PFSK-1 (cell line): ENCODE measurements around the gene TMEM143.

ENCODE experiments used
- FOXP2 ChIP-seq: optimal IDR thresholded peaks from 2 replicates; pipeline ENCODE3; 2011; ENCODE audit warnings: borderline replicate concordance, control low read depth, inconsistent platforms; ENCODE audit not compliant: insufficient read depth; ENCODE audit errors: extremely low read length, extremely low read depth
- POLR2AphosphoS5 ChIP-seq: IDR thresholded peaks from 2 replicates; pipeline ENCODE4 v1.6.1; 2012; ENCODE audit warnings: low read depth, mild to moderate bottlenecking, control low read depth, low read length, moderate library complexity
- SIN3A ChIP-seq: IDR thresholded peaks from 2 replicates; pipeline ENCODE4 v1.6.1; 2012; ENCODE audit warnings: mild to moderate bottlenecking, low read length, moderate library complexity, borderline replicate concordance; ENCODE audit not compliant: insufficient read depth
- TAF1 ChIP-seq: IDR thresholded peaks from 2 replicates; pipeline ENCODE4 v1.6.1; 2012; ENCODE audit warnings: low read length, control low read depth, borderline replicate concordance; ENCODE audit not compliant: insufficient read depth
- TF ChIP-seq, protein P1 (sequence below), 2 experiments: IDR thresholded peaks; 2 replicates each; pipeline versions ENCODE4 v1.6.1 to v1.8.0; 2011 to 2012; ENCODE audit warnings: low read depth in 2 of 2, low read length in 2 of 2, control low read depth in 1 of 2, inconsistent platforms in 1 of 2, mild to moderate bottlenecking in 1 of 2, moderate library complexity in 1 of 2; ENCODE audit not compliant: insufficient read depth in 1 of 2

The TMEM143 gene

DNA sequence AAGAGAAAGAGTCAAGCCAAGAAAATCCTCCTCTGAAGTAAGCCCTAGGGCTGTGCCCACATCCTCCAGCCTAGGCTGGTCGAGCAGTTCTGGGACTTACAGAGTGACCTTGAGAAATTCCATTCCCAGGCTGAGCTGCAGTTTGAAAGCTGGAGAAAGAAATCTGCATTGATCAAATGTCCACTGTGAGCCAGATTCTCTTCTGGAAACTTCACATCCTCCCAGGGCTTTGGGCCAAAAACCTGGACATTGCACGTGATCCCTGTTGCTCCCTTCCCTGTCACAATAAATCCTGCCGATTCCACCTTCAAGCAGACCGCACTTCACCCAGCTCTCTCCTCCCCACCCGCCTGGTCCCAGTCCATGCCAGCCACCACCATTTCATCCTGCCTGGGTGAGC, 15.7 kb downstream of the TMEM143 start:
- TF ChIP-seq POLR2AphosphoS5: no peak
- no peak for TF ChIP-seq SIN3A
- no peak for TF ChIP-seq FOXP2
- TF ChIP-seq, protein P1, sequence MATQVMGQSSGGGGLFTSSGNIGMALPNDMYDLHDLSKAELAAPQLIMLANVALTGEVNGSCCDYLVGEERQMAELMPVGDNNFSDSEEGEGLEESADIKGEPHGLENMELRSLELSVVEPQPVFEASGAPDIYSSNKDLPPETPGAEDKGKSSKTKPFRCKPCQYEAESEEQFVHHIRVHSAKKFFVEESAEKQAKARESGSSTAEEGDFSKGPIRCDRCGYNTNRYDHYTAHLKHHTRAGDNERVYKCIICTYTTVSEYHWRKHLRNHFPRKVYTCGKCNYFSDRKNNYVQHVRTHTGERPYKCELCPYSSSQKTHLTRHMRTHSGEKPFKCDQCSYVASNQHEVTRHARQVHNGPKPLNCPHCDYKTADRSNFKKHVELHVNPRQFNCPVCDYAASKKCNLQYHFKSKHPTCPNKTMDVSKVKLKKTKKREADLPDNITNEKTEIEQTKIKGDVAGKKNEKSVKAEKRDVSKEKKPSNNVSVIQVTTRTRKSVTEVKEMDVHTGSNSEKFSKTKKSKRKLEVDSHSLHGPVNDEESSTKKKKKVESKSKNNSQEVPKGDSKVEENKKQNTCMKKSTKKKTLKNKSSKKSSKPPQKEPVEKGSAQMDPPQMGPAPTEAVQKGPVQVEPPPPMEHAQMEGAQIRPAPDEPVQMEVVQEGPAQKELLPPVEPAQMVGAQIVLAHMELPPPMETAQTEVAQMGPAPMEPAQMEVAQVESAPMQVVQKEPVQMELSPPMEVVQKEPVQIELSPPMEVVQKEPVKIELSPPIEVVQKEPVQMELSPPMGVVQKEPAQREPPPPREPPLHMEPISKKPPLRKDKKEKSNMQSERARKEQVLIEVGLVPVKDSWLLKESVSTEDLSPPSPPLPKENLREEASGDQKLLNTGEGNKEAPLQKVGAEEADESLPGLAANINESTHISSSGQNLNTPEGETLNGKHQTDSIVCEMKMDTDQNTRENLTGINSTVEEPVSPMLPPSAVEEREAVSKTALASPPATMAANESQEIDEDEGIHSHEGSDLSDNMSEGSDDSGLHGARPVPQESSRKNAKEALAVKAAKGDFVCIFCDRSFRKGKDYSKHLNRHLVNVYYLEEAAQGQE (IDR thresholded peaks at IDR 0.05; ENCODE audit: insufficient read depth in 1 of 2, low read depth in 2 of 2, low read length in 2 of 2): no peak
- TF ChIP-seq TAF1: no peak

DNA sequence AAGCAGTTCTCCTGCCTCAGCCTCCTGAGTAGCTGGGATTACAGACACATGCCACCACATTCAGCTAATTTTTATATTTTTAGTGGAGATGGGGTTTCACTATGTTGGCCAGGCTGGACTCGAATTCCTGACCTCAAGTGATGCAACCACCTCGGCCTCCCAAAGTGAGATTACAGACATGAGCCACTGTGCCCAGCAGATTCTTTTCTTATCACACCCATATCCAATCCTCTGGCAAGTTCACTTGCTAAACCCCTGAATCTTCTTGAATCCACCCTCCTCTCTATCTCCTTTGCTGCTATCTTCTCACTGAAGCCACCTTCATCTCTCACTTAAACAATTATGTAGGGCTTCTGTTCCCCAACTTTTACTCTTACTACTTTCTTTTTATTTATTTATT, 17.5 kb downstream of the TMEM143 start:
- TF ChIP-seq SIN3A (no peak), FOXP2 (no peak), TAF1 (no peak), POLR2AphosphoS5 (no peak)
- TF ChIP-seq, protein P1 (IDR thresholded peaks at IDR 0.05; ENCODE audit: insufficient read depth in 1 of 2, low read depth in 2 of 2, low read length in 2 of 2): no peak

DNA sequence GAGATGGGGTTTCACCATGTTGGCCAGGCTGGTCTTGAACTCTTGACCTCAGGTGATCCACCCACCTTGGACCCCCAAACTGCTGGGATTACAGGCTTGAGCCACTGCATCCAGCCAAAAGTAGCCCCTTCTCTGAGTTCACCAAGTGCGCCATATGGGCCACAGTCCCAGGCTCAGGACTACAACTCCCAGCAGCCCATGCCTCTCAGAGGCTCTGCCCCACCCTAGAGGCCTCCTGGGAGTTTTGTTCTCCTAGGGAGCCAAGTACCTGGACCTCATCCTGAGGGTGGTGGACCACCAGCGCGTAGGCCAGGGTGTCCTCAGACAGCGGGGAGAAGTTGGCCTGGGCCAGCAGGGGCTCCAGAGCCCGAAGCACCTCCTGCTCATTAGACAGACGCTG, 18.8 kb downstream of the TMEM143 start:
- no peak for TF ChIP-seq FOXP2

DNA sequence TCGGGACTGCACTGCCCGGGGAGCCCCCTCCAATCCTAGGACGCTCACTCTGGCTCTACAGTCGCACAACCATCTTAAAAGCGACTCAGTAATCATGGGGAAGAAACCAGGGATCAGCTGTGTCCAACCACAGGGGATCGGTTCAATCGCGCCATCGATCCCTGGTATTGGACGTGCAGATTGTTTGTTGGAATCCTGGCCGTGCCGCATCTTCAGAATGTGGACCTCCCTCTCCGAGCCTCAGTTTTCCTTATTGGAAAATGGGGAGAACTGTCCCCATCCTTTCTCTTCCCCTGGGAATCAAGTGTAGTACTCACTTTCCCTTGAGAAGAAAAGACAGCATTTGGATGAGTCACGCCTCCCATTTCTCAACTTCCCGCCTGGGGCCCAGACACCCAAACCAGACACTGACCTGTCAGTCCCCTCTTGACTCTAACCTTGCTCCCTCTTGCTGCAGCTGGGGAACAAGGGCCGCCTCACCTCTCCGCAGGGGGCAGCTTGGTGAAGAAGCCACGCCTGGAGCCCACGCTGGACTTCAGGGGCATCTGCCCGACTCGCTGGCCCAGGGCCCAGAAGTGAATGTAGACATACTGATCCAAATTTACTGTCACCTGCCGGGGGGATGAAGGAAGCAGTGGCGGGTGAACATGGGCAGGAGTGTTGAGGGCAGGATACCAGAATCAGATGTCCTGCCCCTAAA, 20.7 kb downstream of the TMEM143 start:
- TF ChIP-seq FOXP2 (no peak), SIN3A (no peak), POLR2AphosphoS5 (no peak)

DNA sequence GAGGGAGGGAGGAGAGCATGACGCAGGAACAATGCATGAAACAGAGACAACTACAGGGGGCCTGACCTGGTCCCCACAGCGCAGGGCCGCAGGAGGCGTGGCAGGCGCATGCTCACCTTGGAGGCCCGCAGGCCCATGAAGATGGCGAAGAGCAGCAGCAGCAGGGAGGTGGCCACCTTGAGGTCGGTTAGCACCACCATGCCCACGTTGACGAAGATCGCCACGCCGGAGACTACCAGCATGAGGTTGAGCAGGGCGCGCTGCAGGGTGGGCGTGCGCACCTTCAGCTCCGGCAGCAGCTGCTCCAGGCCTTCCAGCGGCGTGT, 21.4 kb downstream of the TMEM143 start:
- TF ChIP-seq FOXP2 (no peak), TAF1 (no peak), SIN3A (no peak), POLR2AphosphoS5 (no peak)
- TF ChIP-seq, protein P1 (IDR thresholded peaks at IDR 0.05; ENCODE audit: insufficient read depth in 1 of 2, low read depth in 2 of 2, low read length in 2 of 2): no peak

DNA sequence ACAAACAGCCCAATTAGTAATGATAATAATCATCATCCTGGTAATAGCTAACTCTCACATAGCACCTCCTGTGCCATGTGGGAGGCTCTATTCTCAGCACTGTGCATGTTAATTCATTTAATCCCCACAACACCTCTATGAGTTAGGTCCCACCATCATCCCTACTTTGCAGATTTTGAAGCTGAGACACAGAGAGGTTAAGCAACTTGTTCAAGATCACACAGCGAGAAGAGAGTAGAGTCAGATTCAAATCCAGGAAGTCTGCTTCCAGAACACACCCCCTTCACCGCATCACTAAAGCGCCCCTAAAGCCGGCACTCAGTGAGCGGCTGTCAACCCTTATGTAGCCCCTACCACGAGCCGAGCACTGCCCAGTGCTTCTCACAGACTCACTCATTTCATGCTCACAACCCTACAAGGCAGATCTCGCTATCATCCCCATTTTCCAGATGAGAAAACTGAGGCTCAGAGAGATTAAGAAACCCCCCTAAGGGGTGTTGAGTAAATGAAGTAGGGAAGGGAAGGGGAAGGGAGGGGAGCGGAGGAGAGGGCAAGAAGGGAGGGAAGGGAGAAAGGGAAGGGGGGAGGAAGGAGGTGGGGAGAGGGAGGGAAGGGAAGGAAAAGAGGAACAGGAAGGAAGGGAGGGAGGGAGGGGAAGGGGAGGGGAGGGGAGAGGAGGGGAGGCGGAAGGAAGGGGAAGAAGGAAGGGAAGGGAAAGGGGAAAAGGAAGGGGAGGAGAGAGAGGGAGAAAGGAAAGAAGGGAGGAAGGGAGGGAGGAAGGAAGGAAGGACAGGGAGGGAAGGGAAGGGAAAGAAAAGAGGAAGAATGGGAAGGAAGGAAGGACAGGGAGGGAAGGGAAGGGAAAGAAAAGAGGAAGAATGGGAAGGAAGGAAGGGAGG, 22.0 kb downstream of the TMEM143 start:
- no peak for TF ChIP-seq POLR2AphosphoS5

DNA sequence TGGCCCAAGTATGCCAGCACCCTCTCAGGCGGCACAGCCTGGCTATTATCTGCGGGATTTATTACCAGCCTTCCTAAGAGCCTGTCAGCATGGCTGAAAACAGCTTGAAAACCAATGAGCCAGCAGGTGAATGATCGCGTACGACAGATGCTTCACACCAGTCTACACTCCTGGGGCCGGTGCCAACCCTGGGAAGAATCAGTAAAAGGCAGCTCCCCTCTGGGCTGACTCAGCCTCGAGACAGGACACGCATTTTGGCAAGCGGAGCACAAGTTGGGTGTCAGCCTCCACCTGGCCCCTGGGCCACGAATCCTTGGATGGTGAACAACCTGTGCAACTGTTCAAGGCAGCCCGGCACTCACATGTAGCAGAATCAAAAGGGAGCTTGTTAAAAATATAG, 22.7 kb downstream of the TMEM143 start:
- no peak for TF ChIP-seq SIN3A
- TF ChIP-seq FOXP2: no peak
- TF ChIP-seq TAF1: no peak
- no peak for TF ChIP-seq POLR2AphosphoS5
- TF ChIP-seq, protein P1 (IDR thresholded peaks at IDR 0.05; ENCODE audit: insufficient read depth in 1 of 2, low read depth in 2 of 2, low read length in 2 of 2): no peak
